SJCRH30 (cell line): ENCODE measurements around the gene USP53. TPM values are rescaled to one million over a fixed set of nuclear protein-coding genes. Genes with fewer than 3 reads are reported as not detected.
"Not testable (repeated sequence)": the region's sequence is repeated elsewhere in the genome, so short reads cannot be mapped to it uniquely, and the experiment has no call there.

Experiments
- DNase-seq, 2 experiments: peaks; one replicate each; pipeline ENCODE4 v3.0.0-alpha.2; 2015 to 2020
- H3K27ac ChIP-seq: fragments of 250-450 bp; sonication (Bioruptor Pico); 2 replicates; pipeline ENCODE4 v1.5.1; 2020; ENCODE audit warnings: mild to moderate bottlenecking, moderate library complexity
- H3K27me3 ChIP-seq: fragments of 250-450 bp; sonication (Bioruptor Pico); 2 replicates; pipeline ENCODE4 v1.5.1; 2020; ENCODE audit warnings: mild to moderate bottlenecking, moderate library complexity
- H3K36me3 ChIP-seq: fragments of 250-450 bp; sonication (Bioruptor Pico); 2 replicates; pipeline ENCODE4 v1.5.1; 2020; ENCODE audit warnings: mild to moderate bottlenecking, moderate library complexity
- H3K4me1 ChIP-seq: fragments of 250-450 bp; sonication (Bioruptor Pico); 2 replicates; pipeline ENCODE4 v1.5.1; 2020; ENCODE audit warnings: mild to moderate bottlenecking, moderate library complexity
- H3K4me3 ChIP-seq: fragments of 250-450 bp; sonication (Bioruptor Pico); 2 replicates; pipeline ENCODE4 v1.5.1; 2020; ENCODE audit warnings: mild to moderate bottlenecking, moderate library complexity
- H3K9me3 ChIP-seq: fragments of 250-450 bp; sonication (Bioruptor Pico); replicated peaks from 2 replicates; pipeline ENCODE4 v1.5.1; 2020; ENCODE audit warnings: mild to moderate bottlenecking, moderate library complexity
- total RNA-seq: library from RNA; depleted of rRNA; stranded (reverse); fragments of >200 nt; shearing (Covaris generic); gene quantifications from 2 replicates; pipeline ENCODE4 v1.2.3, GENCODE V29; 2014; rRNA removed

USP53 gene
- total RNA-seq, 1 experiment from 2014 or later: 14.0 TPM

- not testable (repeated sequence) for H3K4me1 ChIP-seq, H3K4me3 ChIP-seq, H3K9me3 ChIP-seq, DNase-seq, H3K27me3 ChIP-seq, H3K27ac ChIP-seq, H3K36me3 ChIP-seq
Measured at GRCh38 chr4:119339895-119340294, 127.4 kb downstream of the USP53 start.

GRCh38 chr4:119343293-119343692 lies 130.8 kb downstream of the USP53 start:
- H3K4me3 ChIP-seq, H3K36me3 ChIP-seq, H3K9me3 ChIP-seq, H3K4me1 ChIP-seq, H3K27ac ChIP-seq, DNase-seq, H3K27me3 ChIP-seq: not testable (repeated sequence)

Other genes with a start within 250 kb of the USP53 start
- gene MYOZ2, start 76.9 kb upstream of the USP53 start, total RNA-seq: 1.5 and 1.6 TPM in 2 replicates
- gene FABP2, start 109.4 kb downstream of the USP53 start, total RNA-seq: not detected in 2 replicates